GM12874 (cell line): Measurements from ENCODE around the gene AKTIP.

Source experiments
- CTCF ChIP-seq: IDR thresholded peaks from 2 replicates; pipeline ENCODE4 v1.5.1; 2011; ENCODE audit warnings: low read depth, mild to moderate bottlenecking, control low read depth, low read length, moderate library complexity; ENCODE audit not compliant: insufficient read depth

AKTIP gene

GRCh38 chr16:53502331-53503269 lies at the start of gene AKTIP:
Gene AKTIP (minus strand): TSS chr16:53503209. CDS start chr16:53500259, 2,950 bp downstream.
- TF ChIP-seq CTCF = no peak

- TF ChIP-seq CTCF = peak; percentile 54
Measured at GRCh38 chr16:53549970-53550690, 47.1 kb upstream of the AKTIP start.

GRCh38 chr16:53546988-53547391 lies 44.0 kb upstream of the AKTIP start:
- peak; percentile 77 for TF ChIP-seq CTCF

GRCh38 chr16:53545433-53545832 lies 42.4 kb upstream of the AKTIP start:
- no peak for TF ChIP-seq CTCF

- TF ChIP-seq CTCF = no peak
Measured at GRCh38 chr16:53542283-53542682, 39.3 kb upstream of the AKTIP start.

- TF ChIP-seq CTCF = no peak
Measured at GRCh38 chr16:53541326-53541725, 38.3 kb upstream of the AKTIP start.

GRCh38 chr16:53537626-53538025 lies 34.6 kb upstream of the AKTIP start:
- no peak for TF ChIP-seq CTCF
